Parathyroid adenoma (tissue), 2 donors: ENCODE results near the gene KCNG2.

Experiments used
- H2AFZ ChIP-seq: fragments of 300-600 bp; sonication (generic); one replicate; pipeline ENCODE4 v1.7.0; 2017; ENCODE audit warnings: antibody characterized with exemption, mild to moderate bottlenecking
- H3K27ac ChIP-seq: fragments of 300-600 bp; sonication (generic); one replicate; pipeline ENCODE4 v1.7.0; 2017
- H3K27me3 ChIP-seq: fragments of 300-600 bp; sonication (generic); one replicate; pipeline ENCODE4 v1.7.0; 2017; ENCODE audit warnings: low read length; ENCODE audit not compliant: control insufficient read depth, insufficient read depth
- H3K36me3 ChIP-seq: fragments of 300-600 bp; sonication (generic); one replicate; pipeline ENCODE4 v1.7.0; 2017; ENCODE audit warnings: low read length; ENCODE audit not compliant: control insufficient read depth, insufficient read depth
- H3K4me1 ChIP-seq: fragments of 300-600 bp; sonication (generic); one replicate; pipeline ENCODE4 v1.7.0; 2017; ENCODE audit warnings: control low read depth
- H3K4me2 ChIP-seq: fragments of 300-600 bp; sonication (generic); one replicate; pipeline ENCODE4 v1.7.0; 2017; ENCODE audit warnings: low read length
- H3K4me3 ChIP-seq: fragments of 300-600 bp; sonication (generic); one replicate; pipeline ENCODE4 v1.7.0; 2017; ENCODE audit warnings: low read depth, low read length
- H3K79me2 ChIP-seq: fragments of 300-600 bp; sonication (generic); one replicate; pipeline ENCODE4 v1.7.0; 2017; ENCODE audit warnings: control low read depth
- H3K9ac ChIP-seq: fragments of 300-600 bp; sonication (generic); one replicate; pipeline ENCODE4 v1.7.0; 2017; ENCODE audit warnings: mild to moderate bottlenecking
- H3K9me3 ChIP-seq: fragments of 300-600 bp; sonication (generic); one replicate; pipeline ENCODE4 v1.7.0; 2017; ENCODE audit warnings: low read length; ENCODE audit not compliant: control insufficient read depth
- CTCF ChIP-seq: fragments of 300-600 bp; sonication (generic); IDR thresholded peaks from one replicate; pipeline ENCODE4 v1.7.0; 2017; ENCODE audit warnings: antibody characterized with exemption, mild to moderate bottlenecking
- donor health status: primary hyperparathyroidism.

The KCNG2 gene

GRCh38 chr18:79850731-79851130 is 53.0 kb downstream of the KCNG2 start:
- H3K4me1 ChIP-seq, result no peaks in the 10 kb centered on the region
- TF ChIP-seq CTCF, result no peak
- no peaks in the 10 kb centered on the region for H3K9me3 ChIP-seq
- H3K9ac ChIP-seq, result no peak overlapping the region
- H3K36me3 ChIP-seq, result no peaks in the 10 kb centered on the region
- H3K27ac ChIP-seq, result no peak overlapping the region
- H3K4me2 ChIP-seq, result no peak overlapping the region
- no peak overlapping the region for H3K4me3 ChIP-seq
- H2AFZ ChIP-seq, result no peak overlapping the region
- no peaks in the 10 kb centered on the region for H3K27me3 ChIP-seq
- no peaks in the 10 kb centered on the region for H3K79me2 ChIP-seq

DNA sequence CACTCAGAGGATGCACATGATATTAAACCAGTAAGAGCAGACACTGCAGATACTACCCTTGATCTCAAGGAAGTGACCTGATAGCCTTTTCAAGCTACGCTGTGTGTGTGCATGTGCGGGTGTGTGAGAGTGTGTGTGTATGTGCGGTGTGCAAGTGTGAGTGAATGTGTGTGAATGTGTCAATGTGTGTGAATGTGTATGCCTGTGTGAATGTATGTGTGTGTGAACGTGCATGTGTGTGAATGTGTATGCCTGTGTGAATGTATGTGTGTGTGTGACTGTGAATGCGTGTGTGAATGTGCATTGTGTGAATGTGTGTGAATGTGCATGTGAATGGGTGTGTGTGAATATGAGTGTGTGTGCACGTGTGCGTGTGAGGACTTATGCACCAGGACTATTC is 53.8 kb downstream of the KCNG2 start:
- Histone ChIP-seq H3K4me3 (no peak overlapping the region), H3K9ac (no peak overlapping the region), H2AFZ (no peak overlapping the region), H3K9me3 (no peaks in the 10 kb centered on the region), H3K4me1 (no peaks in the 10 kb centered on the region), H3K79me2 (no peaks in the 10 kb centered on the region), H3K27me3 (no peaks in the 10 kb centered on the region), H3K36me3 (no peaks in the 10 kb centered on the region), H3K27ac (no peak overlapping the region), H3K4me2 (no peak overlapping the region)
- TF ChIP-seq CTCF, result no peak

- Histone ChIP-seq H3K4me3 (no peak overlapping the region), H3K27me3 (no peaks in the 10 kb centered on the region), H2AFZ (no peak overlapping the region), H3K4me1 (no peaks in the 10 kb centered on the region), H3K36me3 (no peaks in the 10 kb centered on the region), H3K9me3 (no peaks in the 10 kb centered on the region), H3K4me2 (no peak overlapping the region), H3K27ac (no peak overlapping the region), H3K79me2 (no peaks in the 10 kb centered on the region), H3K9ac (no peak overlapping the region)
- TF ChIP-seq CTCF, result no peak
Observed at GRCh38 chr18:79851950-79852349, 54.2 kb downstream of the KCNG2 start.

GRCh38 chr18:79852561-79853302 is 55.0 kb downstream of the KCNG2 start:
- Histone ChIP-seq H3K4me1 (no peaks in the 10 kb centered on the region), H3K4me2 (no peak overlapping the region)
- TF ChIP-seq CTCF, result no peak

More at GRCh38 chr18:79852561-79853302, 55.0 kb downstream of the KCNG2 start:
- no peaks in the 10 kb centered on the region for H3K79me2 ChIP-seq
- H3K9me3 ChIP-seq, result no peaks in the 10 kb centered on the region
- no peaks in the 10 kb centered on the region for H3K27me3 ChIP-seq
- no peak overlapping the region for H3K9ac ChIP-seq
- no peak overlapping the region for H3K27ac ChIP-seq
- H3K4me3 ChIP-seq, result no peak overlapping the region
- no peaks in the 10 kb centered on the region for H3K36me3 ChIP-seq
- H2AFZ ChIP-seq, result no peak overlapping the region
